ENCODE data around the gene ATF3.

Gene ATF3

DNA sequence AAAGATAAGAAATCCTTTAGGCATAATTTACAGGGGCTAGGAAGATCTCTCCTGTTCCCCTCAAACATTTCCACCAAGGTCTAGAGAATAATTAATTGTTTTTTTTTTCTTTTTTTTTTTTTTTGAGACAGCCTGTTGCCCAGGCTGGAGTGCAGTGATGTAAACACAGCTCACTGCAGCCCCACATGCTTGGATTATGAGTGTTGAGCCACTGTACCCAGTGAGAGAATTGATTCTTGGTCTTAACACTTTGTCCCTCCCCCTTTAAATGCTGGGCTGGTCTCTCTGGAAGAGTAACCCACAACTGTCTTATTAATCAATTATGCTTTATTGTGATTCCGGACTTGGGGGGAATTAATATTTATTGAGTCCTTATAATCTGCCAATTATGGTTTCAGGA lies 33.4 kb downstream of the ATF3 start:
- TF ChIP-seq, protein P1, sequence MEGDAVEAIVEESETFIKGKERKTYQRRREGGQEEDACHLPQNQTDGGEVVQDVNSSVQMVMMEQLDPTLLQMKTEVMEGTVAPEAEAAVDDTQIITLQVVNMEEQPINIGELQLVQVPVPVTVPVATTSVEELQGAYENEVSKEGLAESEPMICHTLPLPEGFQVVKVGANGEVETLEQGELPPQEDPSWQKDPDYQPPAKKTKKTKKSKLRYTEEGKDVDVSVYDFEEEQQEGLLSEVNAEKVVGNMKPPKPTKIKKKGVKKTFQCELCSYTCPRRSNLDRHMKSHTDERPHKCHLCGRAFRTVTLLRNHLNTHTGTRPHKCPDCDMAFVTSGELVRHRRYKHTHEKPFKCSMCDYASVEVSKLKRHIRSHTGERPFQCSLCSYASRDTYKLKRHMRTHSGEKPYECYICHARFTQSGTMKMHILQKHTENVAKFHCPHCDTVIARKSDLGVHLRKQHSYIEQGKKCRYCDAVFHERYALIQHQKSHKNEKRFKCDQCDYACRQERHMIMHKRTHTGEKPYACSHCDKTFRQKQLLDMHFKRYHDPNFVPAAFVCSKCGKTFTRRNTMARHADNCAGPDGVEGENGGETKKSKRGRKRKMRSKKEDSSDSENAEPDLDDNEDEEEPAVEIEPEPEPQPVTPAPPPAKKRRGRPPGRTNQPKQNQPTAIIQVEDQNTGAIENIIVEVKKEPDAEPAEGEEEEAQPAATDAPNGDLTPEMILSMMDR (IDR thresholded peaks at IDR 0.05; ENCODE audit: low read depth, low read length): no peak
- peaks cover 22% of the 10 kb centered on the region for H3K4me1 ChIP-seq
- H3K27me3 ChIP-seq: no peaks in the 10 kb centered on the region
- no peak overlapping the region for H3K4me3 ChIP-seq (ENCODE audit: low read depth, low read length)
- H3K9me3 ChIP-seq: no peaks in the 10 kb centered on the region; the same call in 1 of the 2 replicates
- H3K36me3 ChIP-seq: no peaks in the 10 kb centered on the region
- DNase-seq: no peak

DNA sequence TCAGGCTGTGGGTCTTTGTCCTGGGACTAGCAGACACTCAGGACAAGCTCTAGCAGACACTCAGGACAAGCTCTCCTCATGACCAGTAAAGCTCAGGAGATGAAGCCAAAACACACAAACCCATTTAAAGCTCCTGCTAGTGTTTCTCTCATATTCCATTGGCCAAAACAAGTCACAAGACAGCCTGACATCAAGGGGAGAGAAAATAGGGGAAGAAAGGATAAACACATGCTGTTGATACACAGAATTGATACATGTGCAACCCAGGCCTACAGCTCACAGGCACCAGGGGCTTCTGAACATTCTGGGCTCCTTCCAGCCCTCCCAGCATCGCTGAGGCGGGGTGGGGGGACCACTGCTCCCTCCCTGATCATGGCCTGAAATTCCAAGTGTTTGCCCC lies 35.3 kb downstream of the ATF3 start:
- Histone ChIP-seq H3K4me1 (peaks cover 3% of the 10 kb centered on the region), H3K4me3 (ENCODE audit: low read depth, low read length) (no peak overlapping the region), H3K9me3 (no peaks in the 10 kb centered on the region; the same call in 1 of the 2 replicates), H3K27me3 (no peaks in the 10 kb centered on the region), H3K36me3 (no peaks in the 10 kb centered on the region)
- TF ChIP-seq, protein P1 (IDR thresholded peaks at IDR 0.05; ENCODE audit: low read depth, low read length): no peak
- DNase-seq: no peak

DNA sequence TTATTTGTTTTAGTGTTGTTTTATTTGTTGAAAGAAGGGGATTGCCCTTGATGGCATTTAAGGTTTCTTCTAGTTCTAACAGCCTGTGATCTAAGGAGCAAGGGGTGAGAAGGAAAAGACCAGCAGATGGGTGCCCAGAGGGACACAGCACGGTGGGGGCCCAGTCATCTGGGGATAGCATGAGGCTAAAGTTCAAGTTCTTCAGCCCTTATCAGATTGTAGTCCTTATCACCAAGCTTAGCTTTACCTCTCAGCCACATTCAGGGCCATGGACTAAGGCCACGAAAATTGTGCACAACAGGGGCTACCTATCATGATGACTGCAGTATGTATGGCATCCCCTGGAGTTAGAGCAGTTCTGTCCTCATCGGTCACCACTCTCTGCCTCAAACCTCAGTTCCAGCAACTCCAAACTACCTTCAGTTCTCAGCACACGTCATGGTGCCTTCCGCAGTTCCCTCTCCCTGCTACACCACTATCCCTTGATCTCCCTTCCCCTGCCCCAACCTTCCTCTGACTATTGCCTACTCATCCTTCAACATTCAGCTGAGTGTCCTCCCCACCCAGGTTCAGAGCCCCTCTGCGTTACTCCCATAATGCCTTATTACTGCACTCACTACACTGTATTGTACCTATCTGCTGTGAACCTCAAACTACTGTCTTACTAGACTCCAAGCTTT lies 36.4 kb downstream of the ATF3 start:
- no peak for DNase-seq
- H3K36me3 ChIP-seq: no peaks in the 10 kb centered on the region
- H3K4me3 ChIP-seq (ENCODE audit: low read depth, low read length): no peak overlapping the region
- no peaks in the 10 kb centered on the region for H3K4me1 ChIP-seq
- H3K9me3 ChIP-seq: no peaks in the 10 kb centered on the region; the same call in 1 of the 2 replicates
- no peaks in the 10 kb centered on the region for H3K27me3 ChIP-seq
- TF ChIP-seq, protein P1 (IDR thresholded peaks at IDR 0.05; ENCODE audit: low read depth, low read length): no peak

DNA sequence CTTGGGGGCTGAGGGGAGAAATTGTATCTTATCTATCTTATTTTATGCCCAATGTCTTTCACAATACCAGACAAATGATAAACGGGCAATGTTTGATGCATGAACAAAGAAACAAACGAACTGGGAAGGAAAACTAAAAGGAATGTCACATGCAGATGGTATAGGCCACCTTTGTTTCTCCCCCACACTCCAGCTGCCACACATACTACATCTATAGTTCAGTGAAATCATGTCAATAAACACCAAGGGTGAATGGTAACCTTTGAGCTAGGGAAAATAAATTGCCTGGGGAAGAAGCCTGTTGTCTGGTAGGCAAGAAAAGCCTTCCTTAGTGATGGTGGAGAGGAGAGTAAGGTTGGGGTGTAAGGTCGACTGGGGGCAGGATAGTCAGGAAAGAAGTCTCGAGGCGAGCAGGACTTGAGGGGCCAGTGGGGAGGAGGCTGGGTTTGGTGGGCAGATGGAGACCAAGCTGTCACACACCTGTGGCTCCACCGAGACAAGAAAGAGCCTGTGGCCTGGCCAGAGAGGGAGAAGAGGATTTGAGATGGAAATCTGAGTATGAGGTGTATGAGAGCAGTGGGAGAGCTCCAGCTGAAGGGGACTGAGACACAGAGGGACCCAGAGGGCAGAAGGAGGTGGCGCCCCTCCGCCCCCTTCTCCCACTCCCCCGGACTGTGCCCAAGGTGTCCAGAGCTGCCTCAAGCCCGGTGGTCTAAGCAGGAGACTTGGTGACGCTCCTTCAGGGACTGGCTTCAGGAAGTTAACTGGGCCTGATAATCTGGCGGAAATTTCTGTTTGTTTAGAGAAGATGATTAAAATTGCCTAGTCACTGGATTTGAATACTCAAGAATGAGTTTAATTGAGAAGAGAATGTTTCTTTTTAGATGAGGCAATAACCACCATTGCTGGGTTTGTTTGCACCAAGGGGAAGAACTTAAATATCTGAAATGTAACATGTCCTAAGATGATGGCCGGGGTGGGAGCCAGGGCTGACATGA lies 37.3 kb downstream of the ATF3 start:
- TF ChIP-seq, protein P1 (IDR thresholded peaks at IDR 0.05; ENCODE audit: low read depth, low read length): no peak
- Histone ChIP-seq H3K27me3 (no peaks in the 10 kb centered on the region), H3K9me3 (no peaks in the 10 kb centered on the region; the same call in 1 of the 2 replicates), H3K36me3 (no peaks in the 10 kb centered on the region), H3K4me3 (ENCODE audit: low read depth, low read length) (no peak overlapping the region), H3K4me1 (no peaks in the 10 kb centered on the region)
- DNase-seq: no peak

DNA sequence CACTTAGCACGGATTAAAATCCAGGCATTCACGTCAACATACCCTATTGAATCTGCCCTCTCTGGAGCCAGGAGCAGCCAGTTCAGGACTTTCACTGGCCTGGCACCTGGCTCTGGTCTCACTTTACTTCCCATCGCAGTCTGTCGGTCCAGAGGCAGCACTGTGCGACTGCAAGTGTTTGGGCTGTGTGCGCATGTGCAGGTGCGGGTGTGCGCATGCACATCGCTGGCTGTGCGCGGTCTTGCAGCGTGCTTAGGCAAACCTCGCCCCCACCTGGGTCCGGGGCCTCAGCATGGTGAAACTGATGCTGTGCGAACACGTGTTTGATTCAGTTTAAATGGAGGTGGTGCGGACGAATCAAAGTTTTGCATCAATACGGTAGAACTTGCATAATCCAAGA lies 38.0 kb downstream of the ATF3 start:
- no peaks in the 10 kb centered on the region for H3K36me3 ChIP-seq
- H3K9me3 ChIP-seq: no peaks in the 10 kb centered on the region; the same call in 1 of the 2 replicates
- H3K4me3 ChIP-seq (ENCODE audit: low read depth, low read length): no peak overlapping the region
- no peak for DNase-seq
- TF ChIP-seq, protein P1 (IDR thresholded peaks at IDR 0.05; ENCODE audit: low read depth, low read length): no peak
- H3K27me3 ChIP-seq: no peaks in the 10 kb centered on the region
- no peaks in the 10 kb centered on the region for H3K4me1 ChIP-seq

Data from BE2C (cell line).